ENCODE data around the gene CA14.

Gene CA14

DNA sequence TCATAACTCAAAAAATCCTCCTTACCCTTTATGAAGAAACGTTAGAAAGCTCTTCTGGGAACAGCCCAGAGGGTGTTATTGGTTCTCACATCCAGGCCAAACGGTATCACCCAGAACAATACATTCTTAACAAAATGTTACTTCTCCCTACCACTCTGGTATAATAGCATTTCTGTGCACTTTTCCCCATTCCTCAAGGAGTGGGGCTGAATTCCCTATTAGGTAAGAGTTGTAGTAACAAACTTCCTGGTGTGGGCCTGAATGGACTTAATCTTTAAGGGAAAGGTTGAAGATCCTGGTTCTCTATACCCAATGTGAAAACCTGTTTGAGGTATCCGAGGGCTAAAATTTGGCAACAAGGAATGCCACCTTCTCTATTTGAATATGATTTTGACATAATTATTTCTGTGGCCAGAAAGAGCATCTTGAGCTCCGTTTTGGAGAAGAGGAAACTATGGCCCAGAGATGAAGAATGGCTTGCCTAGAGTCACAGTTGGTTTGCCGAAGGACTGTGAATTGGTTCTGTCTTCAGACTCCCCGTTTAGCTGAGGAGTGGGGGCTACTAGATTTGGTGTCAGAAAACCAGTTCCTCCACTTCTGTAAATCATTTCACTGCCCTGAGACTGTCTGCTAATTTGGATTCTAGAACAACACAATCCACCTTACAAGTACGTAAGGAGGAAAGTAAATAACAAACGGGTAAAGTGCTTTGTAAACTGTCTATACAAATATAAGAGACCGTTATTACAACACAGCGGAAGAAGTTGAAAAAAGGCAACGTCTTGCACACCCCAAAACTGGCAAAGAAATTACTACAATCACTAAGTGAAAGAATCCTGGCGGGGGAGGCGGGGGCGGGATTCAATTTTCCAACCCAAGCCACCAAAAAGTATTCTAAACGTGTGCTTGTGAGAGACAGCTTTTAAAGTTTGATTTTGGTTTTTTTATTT is 23.9 kb upstream of the CA14 start:
- Histone ChIP-seq H3K9ac (ENCODE audit: low read length) (peak overlapping the region; percentile 93; the same call in 1 of the 2 replicates), H3K9me3 (replicated peaks; ENCODE audit: insufficient read depth, low read length) (no peaks in the 10 kb centered on the region), H3K79me2 (ENCODE audit: low read length) (peaks cover 69% of the 10 kb centered on the region), H4K20me1 (ENCODE audit: insufficient read depth, low read length) (peaks cover 7% of the 10 kb centered on the region; the same call in 1 of the 2 replicates), H3F3A (ENCODE audit: insufficient read depth, low read length) (peaks cover 36% of the 10 kb centered on the region), H2AFZ (ENCODE audit: low read length) (peak overlapping the region; percentile 54; the same call in 1 of the 2 replicates), H3K27me3 (replicated peaks; ENCODE audit: insufficient read depth, low read length) (no peaks in the 10 kb centered on the region), H3K9me2 (replicated peaks; ENCODE audit: insufficient read depth, low read length) (no peaks in the 10 kb centered on the region), H3K36me3 (replicated peaks; ENCODE audit: insufficient read depth, low read length) (peaks cover 12% of the 10 kb centered on the region; the same call in 1 of the 2 replicates), H3K4me3 (ENCODE audit: low read length) (peak overlapping the region; percentile 88), H3K4me1 (ENCODE audit: low read length) (peaks cover 13% of the 10 kb centered on the region), H3K4me2 (ENCODE audit: low read depth, low read length) (peak overlapping the region; percentile 69), H3K27ac (ENCODE audit: low read length) (peak overlapping the region; percentile 92; the same call in 1 of the 2 replicates)
- peak; percentile 29 for DNase-seq
- TF ChIP-seq EZH2 (optimal IDR thresholded peaks at IDR 0.05; ENCODE audit: low read depth, low read length), result no peak

DNA sequence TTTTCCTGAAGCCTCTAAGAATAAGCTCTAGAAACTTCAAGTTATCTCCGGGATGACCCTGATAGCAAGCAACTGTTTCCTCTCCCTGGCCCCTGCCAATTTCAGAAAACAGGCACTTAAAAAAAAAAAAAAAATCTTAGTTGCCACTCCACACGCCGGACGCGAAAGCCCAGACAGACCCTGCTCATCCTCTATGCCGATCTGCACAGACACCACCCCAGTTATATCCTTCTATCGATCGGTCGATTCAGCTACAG is 23.3 kb upstream of the CA14 start:
- Histone ChIP-seq H2AFZ (ENCODE audit: low read length) (peak overlapping the region; percentile 54), H3K9me2 (replicated peaks; ENCODE audit: insufficient read depth, low read length) (no peaks in the 10 kb centered on the region), H3K27ac (ENCODE audit: low read length) (peak overlapping the region; percentile 92), H3K79me2 (ENCODE audit: low read length) (peaks cover 63% of the 10 kb centered on the region), H3K9me3 (replicated peaks; ENCODE audit: insufficient read depth, low read length) (no peaks in the 10 kb centered on the region), H3K4me2 (ENCODE audit: low read depth, low read length) (peak overlapping the region; percentile 69), H3K27me3 (replicated peaks; ENCODE audit: insufficient read depth, low read length) (no peaks in the 10 kb centered on the region), H3K4me1 (ENCODE audit: low read length) (peaks cover 13% of the 10 kb centered on the region), H3K4me3 (ENCODE audit: low read length) (peak overlapping the region; percentile 88), H3K9ac (ENCODE audit: low read length) (peak overlapping the region; percentile 93), H3F3A (ENCODE audit: insufficient read depth, low read length) (peaks cover 32% of the 10 kb centered on the region), H3K36me3 (replicated peaks; ENCODE audit: insufficient read depth, low read length) (peaks cover 9% of the 10 kb centered on the region; the same call in 1 of the 2 replicates), H4K20me1 (ENCODE audit: insufficient read depth, low read length) (peaks cover 7% of the 10 kb centered on the region; the same call in 1 of the 2 replicates)
- TF ChIP-seq EZH2 (optimal IDR thresholded peaks at IDR 0.05; ENCODE audit: low read depth, low read length) (no peak), CTCF (IDR thresholded peaks at IDR 0.05; ENCODE audit: low read length) (no peak), EZH2phosphoT487 (IDR thresholded peaks at IDR 0.05; ENCODE audit: low read length) (no peak)
- DNase-seq, result no peak

- no peaks in the 10 kb centered on the region for H3K9me3 ChIP-seq (replicated peaks; ENCODE audit: insufficient read depth, low read length)
- H3K4me3 ChIP-seq (ENCODE audit: low read length), result peak overlapping the region; percentile 88
- no peak for TF ChIP-seq EZH2 (optimal IDR thresholded peaks at IDR 0.05; ENCODE audit: low read depth, low read length)
- no peak for TF ChIP-seq EZH2phosphoT487 (IDR thresholded peaks at IDR 0.05; ENCODE audit: low read length)
- no peak for TF ChIP-seq CTCF (IDR thresholded peaks at IDR 0.05; ENCODE audit: low read length)
- no peaks in the 10 kb centered on the region for H3K9me2 ChIP-seq (replicated peaks; ENCODE audit: insufficient read depth, low read length)
- no peaks in the 10 kb centered on the region for H3K27me3 ChIP-seq (replicated peaks; ENCODE audit: insufficient read depth, low read length)
- peaks cover 32% of the 10 kb centered on the region for H3F3A ChIP-seq (ENCODE audit: insufficient read depth, low read length)
- H4K20me1 ChIP-seq (ENCODE audit: insufficient read depth, low read length), result peaks cover 7% of the 10 kb centered on the region; the same call in 1 of the 2 replicates
- peaks cover 8% of the 10 kb centered on the region; the same call in 1 of the 2 replicates for H3K36me3 ChIP-seq (replicated peaks; ENCODE audit: insufficient read depth, low read length)
- peak overlapping the region; percentile 54 for H2AFZ ChIP-seq (ENCODE audit: low read length)
- peak overlapping the region; percentile 93 for H3K9ac ChIP-seq (ENCODE audit: low read length)
- H3K79me2 ChIP-seq (ENCODE audit: low read length), result peaks cover 61% of the 10 kb centered on the region
- peak overlapping the region; percentile 69 for H3K4me2 ChIP-seq (ENCODE audit: low read depth, low read length)
- H3K27ac ChIP-seq (ENCODE audit: low read length), result peak overlapping the region; percentile 92
- peaks cover 13% of the 10 kb centered on the region for H3K4me1 ChIP-seq (ENCODE audit: low read length)
- peak; percentile 95 for DNase-seq
These were observed 22.8 kb upstream of the CA14 start for GRCh38 chr1:150234566-150235293.
